Stimulated activated naive B cell treated with anti-CD40 and anti-IgM and Interleukin-4, amounts not matched to agents 10 μg/mL and 1 μg/mL and 100 μg/mL, for 72 hours (primary cell): ENCODE results near the gene CCL2.

ENCODE experiments used
- ATAC-seq, 2 donors: fragments of 150-1000 bp; cut with Tn5 transposase; replicated peaks; 2 replicates each; pipeline ENCODE4 v1.10.0; 2021; ENCODE audit warnings: moderate library complexity in 1 of 2
- DNase-seq: peaks from one replicate; pipeline ENCODE4 v3.0.0; 2021
- H3K27ac Mint-ChIP-seq: one replicate; pipeline ENCODE4 v1.8.0; 2022; ENCODE audit warnings: mild to moderate bottlenecking, mixed read lengths
- H3K27me3 Mint-ChIP-seq, 2 donors: one replicate each; pipeline ENCODE4 v1.8.0; 2022; ENCODE audit warnings: mixed read lengths in 2 of 2
- H3K36me3 Mint-ChIP-seq, 2 donors: one replicate each; pipeline ENCODE4 v1.8.0; 2022; ENCODE audit warnings: mixed read lengths in 2 of 2, mild to moderate bottlenecking in 1 of 2
- H3K4me1 Mint-ChIP-seq, 2 donors: one replicate each; pipeline ENCODE4 v1.8.0; 2022; ENCODE audit warnings: mixed read lengths in 2 of 2, mild to moderate bottlenecking in 1 of 2
- H3K4me3 Mint-ChIP-seq, 2 donors: one replicate each; pipeline ENCODE4 v1.8.0; 2022; ENCODE audit warnings: mild to moderate bottlenecking in 2 of 2, mixed read lengths in 2 of 2, moderate library complexity in 1 of 2
- H3K9me3 Mint-ChIP-seq, 2 donors: one replicate each; pipeline ENCODE4 v1.8.0; 2022; ENCODE audit warnings: mixed read lengths in 2 of 2, mild to moderate bottlenecking in 1 of 2

Gene CCL2

GRCh38 chr17:34246881-34247280, 8.2 kb upstream of the CCL2 start:
- no peaks in the 10 kb centered on the region for H3K9me3 Mint-ChIP-seq
- H3K27ac Mint-ChIP-seq = no peak overlapping the region
- peaks cover 18 to 51% of the 10 kb centered on the region in 2 donors for H3K4me1 Mint-ChIP-seq
- ATAC-seq (peak in 1 of 2 donors; percentile 20), DNase-seq (no peak)
- peaks cover 9 to 17% of the 10 kb centered on the region in 2 donors for H3K27me3 Mint-ChIP-seq
- no peaks in the 10 kb centered on the region for H3K36me3 Mint-ChIP-seq
- H3K4me3 Mint-ChIP-seq = no peak overlapping the region

DNA sequence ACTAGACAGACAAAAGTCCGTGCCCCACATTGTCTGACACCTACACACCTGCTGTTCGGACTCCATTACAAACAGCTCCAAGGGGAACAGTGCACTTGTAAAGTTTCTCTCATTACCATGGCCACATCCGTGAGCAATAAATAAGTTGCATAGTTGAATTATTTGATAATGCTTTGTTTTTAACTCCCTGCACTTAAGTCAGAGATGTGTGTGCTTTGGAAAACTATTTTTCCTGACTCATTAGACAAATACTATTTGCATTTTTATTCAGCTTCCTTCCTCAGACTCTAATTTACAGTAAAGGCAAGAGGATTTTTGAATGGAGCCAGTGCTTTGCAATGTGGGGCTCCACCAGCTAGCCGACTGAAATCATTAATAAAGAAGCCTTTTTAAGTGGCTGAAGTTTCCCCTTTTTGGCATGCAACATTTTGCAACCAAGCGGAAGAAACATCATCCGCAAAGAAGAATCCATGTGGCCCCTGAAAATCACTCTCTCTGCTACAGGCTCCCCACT, 6.5 kb upstream of the CCL2 start:
- no peak for ATAC-seq
- H3K36me3 Mint-ChIP-seq = no peaks in the 10 kb centered on the region
- H3K4me3 Mint-ChIP-seq = no peak overlapping the region
- peaks cover 9 to 17% of the 10 kb centered on the region in 2 donors for H3K27me3 Mint-ChIP-seq
- no peak for DNase-seq
- no peak overlapping the region for H3K27ac Mint-ChIP-seq
- H3K9me3 Mint-ChIP-seq = no peaks in the 10 kb centered on the region
- H3K4me1 Mint-ChIP-seq = peaks cover 19 to 55% of the 10 kb centered on the region in 2 donors

DNA sequence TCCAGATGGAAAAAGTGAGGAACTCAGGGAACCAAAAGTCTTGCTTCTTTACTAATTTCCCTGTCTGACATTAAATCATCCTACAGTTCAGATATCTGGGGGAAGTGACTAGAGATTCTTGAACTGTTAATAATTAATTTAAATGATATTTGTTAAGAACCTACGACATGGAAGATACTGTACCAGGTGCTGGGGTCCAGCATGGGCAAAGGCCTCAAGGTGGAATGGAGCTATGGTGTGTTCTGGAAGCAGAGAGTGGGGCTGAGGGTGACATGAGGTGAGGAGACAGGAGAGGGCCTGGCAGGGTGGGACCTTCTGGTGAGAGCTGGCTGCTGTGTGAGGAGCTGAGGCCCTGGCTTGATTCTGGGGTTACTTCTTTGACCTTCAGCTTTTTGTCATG, 6.0 kb upstream of the CCL2 start:
- Mint-ChIP-seq H3K9me3 (no peaks in the 10 kb centered on the region), H3K27ac (no peak overlapping the region)

DNA sequence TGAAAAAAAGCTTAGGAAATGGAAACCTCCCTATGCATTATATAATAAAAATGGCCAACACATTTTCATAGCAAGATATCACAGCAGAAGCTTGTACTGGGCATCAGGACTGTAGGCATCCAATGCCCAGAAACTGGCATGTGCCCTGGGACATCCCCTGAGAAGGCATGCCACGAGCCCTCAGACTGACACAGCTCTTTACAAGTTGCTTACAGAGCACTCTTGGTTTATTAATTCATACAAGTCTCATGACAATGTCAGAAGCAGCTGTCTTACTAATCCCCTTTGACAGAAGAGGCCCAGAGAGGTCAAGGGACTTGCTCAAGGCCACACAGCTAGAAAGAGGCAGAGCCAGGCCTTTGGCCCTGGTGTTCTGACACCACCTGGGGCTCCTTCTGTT, 5.6 kb upstream of the CCL2 start:
- DNase-seq (no peak), ATAC-seq (no peak)

More for the DNA sequence above, 6.0 kb upstream of the CCL2 start:
- H3K4me1 Mint-ChIP-seq = peaks cover 20 to 55% of the 10 kb centered on the region in 2 donors
- H3K36me3 Mint-ChIP-seq = no peaks in the 10 kb centered on the region
- H3K27me3 Mint-ChIP-seq = peaks cover 9 to 17% of the 10 kb centered on the region in 2 donors
- H3K4me3 Mint-ChIP-seq = no peak overlapping the region
- no peak for ATAC-seq
- no peak for DNase-seq

GRCh38 chr17:34251186-34251585, 3.9 kb upstream of the CCL2 start:
- no peak overlapping the region for H3K4me3 Mint-ChIP-seq

More for the DNA sequence above, 5.6 kb upstream of the CCL2 start:
- Mint-ChIP-seq H3K36me3 (no peaks in the 10 kb centered on the region), H3K4me3 (no peak overlapping the region), H3K9me3 (no peaks in the 10 kb centered on the region), H3K4me1 (peaks cover 22 to 55% of the 10 kb centered on the region in 2 donors), H3K27ac (no peak overlapping the region), H3K27me3 (peaks cover 9 to 17% of the 10 kb centered on the region in 2 donors)

DNA sequence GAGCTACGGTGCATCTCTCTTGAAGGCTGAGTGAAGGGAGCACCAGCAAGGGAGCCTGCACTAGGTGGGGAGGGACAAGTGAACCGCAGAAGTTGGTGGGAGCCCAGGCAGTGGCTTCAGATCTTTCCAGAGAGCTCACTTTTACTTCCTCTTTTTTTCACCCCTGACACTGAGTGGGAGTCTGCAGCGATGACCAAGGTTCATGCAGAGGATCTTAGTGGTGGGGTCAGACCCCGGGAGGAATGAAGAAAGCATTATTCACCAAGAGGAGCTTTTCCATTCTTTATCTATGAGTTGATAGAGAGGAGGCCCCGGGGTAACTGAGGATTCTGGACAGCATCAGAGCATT, 3.0 kb upstream of the CCL2 start:
- no peaks in the 10 kb centered on the region for H3K9me3 Mint-ChIP-seq
- peak overlapping the region; percentile 30 to 51 for H3K4me3 Mint-ChIP-seq
- DNase-seq (peak; percentile 59), ATAC-seq (peak; percentile 87 to 88)
- H3K4me1 Mint-ChIP-seq = peaks cover 27 to 64% of the 10 kb centered on the region in 2 donors
- peak overlapping the region; percentile 52 for H3K27ac Mint-ChIP-seq
- H3K27me3 Mint-ChIP-seq = peaks cover 30% of the 10 kb centered on the region in 2 donors
- H3K36me3 Mint-ChIP-seq = no peaks in the 10 kb centered on the region

More at GRCh38 chr17:34251186-34251585, 3.9 kb upstream of the CCL2 start:
- no peak for DNase-seq
- Mint-ChIP-seq H3K27me3 (peaks cover 24 to 25% of the 10 kb centered on the region in 2 donors), H3K27ac (no peak overlapping the region), H3K9me3 (no peaks in the 10 kb centered on the region), H3K4me1 (peaks cover 27 to 64% of the 10 kb centered on the region in 2 donors), H3K36me3 (no peaks in the 10 kb centered on the region)
- no peak for ATAC-seq

DNA sequence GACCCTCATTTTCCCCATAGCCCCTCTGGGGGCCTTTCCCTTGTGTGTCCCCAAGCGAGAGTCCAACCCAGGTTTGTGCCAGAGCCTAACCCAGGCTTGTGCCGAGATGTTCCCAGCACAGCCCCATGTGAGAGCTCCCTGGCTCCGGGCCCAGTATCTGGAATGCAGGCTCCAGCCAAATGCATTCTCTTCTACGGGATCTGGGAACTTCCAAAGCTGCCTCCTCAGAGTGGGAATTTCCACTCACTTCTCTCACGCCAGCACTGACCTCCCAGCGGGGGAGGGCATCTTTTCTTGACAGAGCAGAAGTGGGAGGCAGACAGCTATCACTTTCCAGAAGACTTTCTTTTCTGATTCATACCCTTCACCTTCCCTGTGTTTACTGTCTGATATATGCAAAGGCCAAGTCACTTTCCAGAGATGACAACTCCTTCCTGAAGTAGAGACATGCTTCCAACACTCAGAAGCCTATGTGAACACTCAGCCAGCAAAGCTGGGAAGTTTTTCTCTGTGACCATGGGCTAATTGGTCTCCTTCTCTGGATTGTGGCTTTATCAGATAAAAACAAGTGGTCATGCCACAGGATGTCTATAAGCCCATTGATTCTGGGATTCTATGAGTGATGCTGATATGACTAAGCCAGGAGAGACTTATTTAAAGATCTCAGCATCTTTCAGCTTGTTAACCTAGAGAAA, 2.5 kb upstream of the CCL2 start:
- DNase-seq (no peak), ATAC-seq (peak; percentile 51 to 64)
- Mint-ChIP-seq H3K27me3 (peaks cover 33 to 35% of the 10 kb centered on the region in 2 donors), H3K9me3 (no peaks in the 10 kb centered on the region), H3K4me3 (peak overlapping the region; percentile 30 to 51), H3K27ac (peak overlapping the region; percentile 52), H3K36me3 (no peaks in the 10 kb centered on the region), H3K4me1 (peaks cover 27 to 63% of the 10 kb centered on the region in 2 donors)

DNA sequence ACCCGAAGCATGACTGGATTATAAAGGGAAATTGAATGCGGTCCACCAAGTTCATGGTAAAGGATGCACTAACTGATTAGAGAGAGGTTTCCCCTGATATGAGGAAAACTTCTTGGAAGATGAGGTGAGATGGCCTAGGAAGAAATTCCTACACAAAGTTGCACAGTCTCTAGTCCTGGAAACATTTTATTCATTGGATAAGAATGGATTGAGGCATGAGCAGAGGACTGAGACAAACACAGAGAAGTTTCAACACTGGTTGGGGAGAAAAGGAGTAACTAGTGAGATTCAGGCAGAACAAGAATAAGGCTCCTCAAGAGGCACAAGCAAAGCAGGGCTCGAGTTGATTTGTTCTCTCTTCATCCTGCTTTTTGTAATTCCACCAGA, 2.0 kb upstream of the CCL2 start:
- peaks cover 33 to 38% of the 10 kb centered on the region in 2 donors for H3K27me3 Mint-ChIP-seq
- H3K36me3 Mint-ChIP-seq = no peaks in the 10 kb centered on the region
- DNase-seq (no peak), ATAC-seq (no peak)
- no peak overlapping the region for H3K27ac Mint-ChIP-seq
- H3K4me3 Mint-ChIP-seq = no peak overlapping the region
- H3K9me3 Mint-ChIP-seq = no peaks in the 10 kb centered on the region
- H3K4me1 Mint-ChIP-seq = peaks cover 27 to 57% of the 10 kb centered on the region in 2 donors

DNA sequence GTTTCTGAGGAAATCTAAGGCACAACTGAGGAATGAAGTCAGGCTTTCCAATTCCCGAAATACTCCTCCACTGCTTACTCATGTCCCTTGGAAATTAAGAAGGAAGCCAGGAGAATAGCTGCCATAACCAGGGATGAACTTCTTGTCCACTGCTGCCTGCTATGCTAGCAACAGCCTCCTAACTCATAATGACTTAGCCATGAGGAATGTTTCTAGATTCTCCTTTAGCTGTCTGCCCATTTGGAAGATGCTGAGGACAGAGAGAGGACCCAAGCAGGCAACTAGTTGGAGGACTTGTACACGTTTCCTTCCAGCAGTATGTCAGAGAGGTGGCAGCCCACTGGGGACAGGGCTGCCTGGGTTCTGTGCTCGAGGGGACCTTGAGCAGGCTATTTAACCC, 939 bp upstream of the CCL2 start:
- no peak for DNase-seq
- ATAC-seq = no peak
- Mint-ChIP-seq H3K36me3 (no peaks in the 10 kb centered on the region), H3K9me3 (no peaks in the 10 kb centered on the region), H3K4me1 (peaks cover 26 to 47% of the 10 kb centered on the region in 2 donors), H3K4me3 (no peak overlapping the region), H3K27me3 (peaks cover 31 to 44% of the 10 kb centered on the region in 2 donors), H3K27ac (no peak overlapping the region)

GRCh38 chr17:34255381-34255732, 272 bp downstream of the CCL2 start:
- Mint-ChIP-seq H3K27ac (no peak overlapping the region), H3K36me3 (no peaks in the 10 kb centered on the region), H3K27me3 (peaks cover 32 to 57% of the 10 kb centered on the region in 2 donors), H3K4me3 (peak overlapping the region in 1 of 2 donors; percentile 56), H3K4me1 (peaks cover 26 to 38% of the 10 kb centered on the region in 2 donors), H3K9me3 (no peaks in the 10 kb centered on the region)
- DNase-seq = no peak
- no peak for ATAC-seq

GRCh38 chr17:34255841-34256240, 756 bp downstream of the CCL2 start:
- Mint-ChIP-seq H3K4me1 (peaks cover 26 to 36% of the 10 kb centered on the region in 2 donors), H3K27me3 (peaks cover 31 to 55% of the 10 kb centered on the region in 2 donors), H3K27ac (no peak overlapping the region), H3K4me3 (no peak overlapping the region), H3K36me3 (no peaks in the 10 kb centered on the region), H3K9me3 (no peaks in the 10 kb centered on the region)
- DNase-seq (no peak), ATAC-seq (no peak)

DNA sequence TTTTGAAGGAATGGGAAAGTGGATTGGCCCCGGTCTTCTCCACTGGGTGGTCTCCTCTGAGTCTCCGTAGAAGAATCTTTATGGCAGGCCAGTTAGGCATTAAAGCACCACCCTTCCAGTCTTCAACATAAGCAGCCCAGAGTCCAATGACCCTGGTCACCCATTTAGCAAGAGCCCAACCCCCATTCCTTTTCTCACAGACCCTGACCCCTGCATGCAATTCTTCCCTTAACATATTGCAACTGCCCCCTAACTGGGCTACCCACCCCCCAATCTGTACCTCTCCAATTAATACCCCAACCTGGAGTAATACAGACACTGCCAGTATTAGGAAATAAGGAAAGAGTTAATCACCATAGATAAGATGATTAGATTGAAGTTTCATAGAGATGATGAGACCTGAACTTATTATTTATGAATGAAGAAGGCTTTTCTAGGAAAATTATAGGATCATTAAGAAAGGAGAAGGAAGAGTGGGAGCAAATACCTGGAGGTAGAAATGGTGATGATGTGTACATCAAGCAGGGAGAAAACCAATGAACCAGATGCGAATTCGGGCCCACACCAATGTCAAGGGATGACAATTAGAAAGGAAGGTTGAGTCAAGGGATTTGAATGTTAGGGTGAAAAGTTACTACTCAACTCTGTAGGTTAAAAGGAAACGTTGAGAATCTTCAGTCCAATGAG, 2.4 kb downstream of the CCL2 start:
- Mint-ChIP-seq H3K27me3 (peaks cover 25 to 58% of the 10 kb centered on the region in 2 donors), H3K36me3 (no peaks in the 10 kb centered on the region), H3K4me1 (peaks cover 16 to 20% of the 10 kb centered on the region in 2 donors), H3K27ac (no peak overlapping the region), H3K9me3 (no peaks in the 10 kb centered on the region), H3K4me3 (no peak overlapping the region)
- ATAC-seq = no peak
- DNase-seq = no peak

GRCh38 chr17:34257986-34258326, 2.9 kb downstream of the CCL2 start:
- H3K4me1 Mint-ChIP-seq = peaks cover 11 to 15% of the 10 kb centered on the region in 2 donors
- H3K4me3 Mint-ChIP-seq = no peak overlapping the region
- ATAC-seq (no peak), DNase-seq (no peak)
- H3K27ac Mint-ChIP-seq = no peak overlapping the region
- H3K27me3 Mint-ChIP-seq = peaks cover 25 to 59% of the 10 kb centered on the region in 2 donors
- H3K9me3 Mint-ChIP-seq = no peaks in the 10 kb centered on the region
- no peaks in the 10 kb centered on the region for H3K36me3 Mint-ChIP-seq

DNA sequence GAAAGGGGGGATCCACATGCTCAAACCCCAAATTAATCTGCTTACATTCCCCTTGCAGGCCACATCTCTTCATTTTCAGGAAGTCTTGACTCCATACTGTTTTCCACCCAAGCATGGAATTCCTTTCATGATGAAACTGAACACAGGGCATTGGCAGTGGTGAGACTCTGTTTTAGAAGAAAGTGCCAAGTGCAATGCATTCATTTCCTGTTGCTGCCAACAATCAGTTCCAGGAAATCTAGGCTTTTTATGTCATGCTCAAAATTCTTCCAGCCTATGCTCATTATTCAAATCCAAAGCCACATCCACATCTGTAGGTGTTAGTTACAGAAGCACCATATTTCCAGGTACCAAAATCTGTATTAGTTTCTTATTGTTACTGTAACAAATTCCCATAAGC, 4.1 kb downstream of the CCL2 start:
- DNase-seq = no peak
- H3K4me1 Mint-ChIP-seq = peaks cover 7 to 9% of the 10 kb centered on the region in 2 donors

DNA sequence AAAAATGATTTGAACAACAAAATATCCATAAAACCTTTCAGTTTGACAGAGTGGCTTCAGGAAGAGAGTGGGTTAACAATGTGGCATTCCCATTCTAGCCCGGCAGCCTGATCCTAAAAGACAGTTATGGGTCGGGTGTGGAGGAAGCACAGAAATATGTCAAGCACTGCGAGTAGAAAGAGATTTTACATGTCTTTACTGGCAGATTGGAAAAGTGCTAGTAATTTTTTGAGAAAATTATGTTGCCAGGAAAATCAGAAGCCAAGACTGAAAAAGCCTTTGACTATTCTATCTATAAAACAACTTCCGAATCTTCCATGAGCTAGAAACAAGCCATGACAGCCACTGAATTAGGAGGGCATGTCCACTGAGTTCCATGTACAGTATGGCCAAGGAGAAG, 5.8 kb downstream of the CCL2 start:
- DNase-seq (no peak), ATAC-seq (no peak)
- Mint-ChIP-seq H3K9me3 (no peaks in the 10 kb centered on the region), H3K36me3 (no peaks in the 10 kb centered on the region), H3K4me1 (no peaks in the 10 kb centered on the region), H3K27ac (no peak overlapping the region), H3K4me3 (no peak overlapping the region), H3K27me3 (peaks cover 32 to 64% of the 10 kb centered on the region in 2 donors)

More for the DNA sequence above, 4.1 kb downstream of the CCL2 start:
- Mint-ChIP-seq H3K27ac (no peak overlapping the region), H3K27me3 (peaks cover 29 to 59% of the 10 kb centered on the region in 2 donors), H3K4me3 (no peak overlapping the region), H3K36me3 (no peaks in the 10 kb centered on the region), H3K9me3 (no peaks in the 10 kb centered on the region)
- no peak for ATAC-seq
